ENCODE measurements around the gene NFIL3. TPM values are rescaled to one million over a fixed set of nuclear protein-coding genes. Genes with fewer than 3 reads are reported as not detected.
"Not testable (repeated sequence)": the region's sequence is repeated elsewhere in the genome, so short reads cannot be mapped to it uniquely, and the experiment has no call there.

NFIL3 gene
- polyA plus RNA-seq, 1 of the 3 experiments (the other 2 are of a cell fraction): 9.3 TPM

DNA sequence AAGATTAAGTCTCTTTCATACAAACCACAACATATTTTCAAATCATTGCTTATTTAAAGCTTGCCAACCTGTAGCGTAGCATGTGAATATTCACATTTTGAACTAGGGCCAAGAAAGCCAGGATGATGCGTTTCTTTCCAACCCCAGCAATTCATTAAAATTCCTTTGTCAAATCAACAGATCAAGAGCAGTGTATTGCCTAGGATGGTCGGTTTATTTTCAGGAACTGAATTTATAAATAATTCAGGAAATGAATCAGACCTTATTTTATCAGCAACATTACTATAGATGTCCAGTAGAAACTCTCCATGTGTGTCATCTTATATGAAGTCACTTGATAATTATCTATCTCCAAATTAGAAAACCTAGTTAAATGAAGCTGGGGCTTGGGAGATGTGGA is 48.7 kb downstream of the NFIL3 start (continued):
- TF ChIP-seq, protein P1, sequence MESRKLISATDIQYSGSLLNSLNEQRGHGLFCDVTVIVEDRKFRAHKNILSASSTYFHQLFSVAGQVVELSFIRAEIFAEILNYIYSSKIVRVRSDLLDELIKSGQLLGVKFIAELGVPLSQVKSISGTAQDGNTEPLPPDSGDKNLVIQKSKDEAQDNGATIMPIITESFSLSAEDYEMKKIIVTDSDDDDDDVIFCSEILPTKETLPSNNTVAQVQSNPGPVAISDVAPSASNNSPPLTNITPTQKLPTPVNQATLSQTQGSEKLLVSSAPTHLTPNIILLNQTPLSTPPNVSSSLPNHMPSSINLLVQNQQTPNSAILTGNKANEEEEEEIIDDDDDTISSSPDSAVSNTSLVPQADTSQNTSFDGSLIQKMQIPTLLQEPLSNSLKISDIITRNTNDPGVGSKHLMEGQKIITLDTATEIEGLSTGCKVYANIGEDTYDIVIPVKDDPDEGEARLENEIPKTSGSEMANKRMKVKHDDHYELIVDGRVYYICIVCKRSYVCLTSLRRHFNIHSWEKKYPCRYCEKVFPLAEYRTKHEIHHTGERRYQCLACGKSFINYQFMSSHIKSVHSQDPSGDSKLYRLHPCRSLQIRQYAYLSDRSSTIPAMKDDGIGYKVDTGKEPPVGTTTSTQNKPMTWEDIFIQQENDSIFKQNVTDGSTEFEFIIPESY (IDR thresholded peaks at IDR 0.05; ENCODE audit: borderline replicate concordance, low read depth): 0 out of 2 replicates have a peak, but pooled peaks have one; percentile 25
- TF ChIP-seq RAD21 (IDR thresholded peaks at IDR 0.05; ENCODE audit: low read length): no peak
- TF ChIP-seq, protein P2, sequence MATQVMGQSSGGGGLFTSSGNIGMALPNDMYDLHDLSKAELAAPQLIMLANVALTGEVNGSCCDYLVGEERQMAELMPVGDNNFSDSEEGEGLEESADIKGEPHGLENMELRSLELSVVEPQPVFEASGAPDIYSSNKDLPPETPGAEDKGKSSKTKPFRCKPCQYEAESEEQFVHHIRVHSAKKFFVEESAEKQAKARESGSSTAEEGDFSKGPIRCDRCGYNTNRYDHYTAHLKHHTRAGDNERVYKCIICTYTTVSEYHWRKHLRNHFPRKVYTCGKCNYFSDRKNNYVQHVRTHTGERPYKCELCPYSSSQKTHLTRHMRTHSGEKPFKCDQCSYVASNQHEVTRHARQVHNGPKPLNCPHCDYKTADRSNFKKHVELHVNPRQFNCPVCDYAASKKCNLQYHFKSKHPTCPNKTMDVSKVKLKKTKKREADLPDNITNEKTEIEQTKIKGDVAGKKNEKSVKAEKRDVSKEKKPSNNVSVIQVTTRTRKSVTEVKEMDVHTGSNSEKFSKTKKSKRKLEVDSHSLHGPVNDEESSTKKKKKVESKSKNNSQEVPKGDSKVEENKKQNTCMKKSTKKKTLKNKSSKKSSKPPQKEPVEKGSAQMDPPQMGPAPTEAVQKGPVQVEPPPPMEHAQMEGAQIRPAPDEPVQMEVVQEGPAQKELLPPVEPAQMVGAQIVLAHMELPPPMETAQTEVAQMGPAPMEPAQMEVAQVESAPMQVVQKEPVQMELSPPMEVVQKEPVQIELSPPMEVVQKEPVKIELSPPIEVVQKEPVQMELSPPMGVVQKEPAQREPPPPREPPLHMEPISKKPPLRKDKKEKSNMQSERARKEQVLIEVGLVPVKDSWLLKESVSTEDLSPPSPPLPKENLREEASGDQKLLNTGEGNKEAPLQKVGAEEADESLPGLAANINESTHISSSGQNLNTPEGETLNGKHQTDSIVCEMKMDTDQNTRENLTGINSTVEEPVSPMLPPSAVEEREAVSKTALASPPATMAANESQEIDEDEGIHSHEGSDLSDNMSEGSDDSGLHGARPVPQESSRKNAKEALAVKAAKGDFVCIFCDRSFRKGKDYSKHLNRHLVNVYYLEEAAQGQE (IDR thresholded peaks at IDR 0.05; ENCODE audit: low read depth, low read length): no peak
- no peak for TF ChIP-seq FOXM1 (IDR thresholded peaks at IDR 0.05; ENCODE audit: low read depth)

DNA sequence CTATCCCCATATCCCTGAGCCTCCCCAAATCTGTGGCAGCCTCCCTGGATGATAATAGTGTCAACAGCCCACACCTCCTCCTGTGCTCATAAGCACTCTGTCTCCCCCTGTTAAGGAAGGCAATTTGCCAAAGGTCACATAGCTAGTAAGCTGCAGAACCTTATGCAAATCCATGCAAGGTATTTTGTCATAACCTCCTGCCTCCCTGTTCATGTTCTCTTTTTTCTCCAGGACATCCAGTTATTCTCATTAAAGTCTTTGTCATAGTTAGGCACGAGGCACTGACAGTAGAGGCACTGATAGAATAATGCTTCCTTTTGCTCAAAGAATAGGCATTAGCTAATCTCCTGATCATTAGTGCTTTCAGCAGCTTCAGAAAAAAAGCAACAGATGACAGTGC is 51.7 kb downstream of the NFIL3 start:
- CTCF ChIA-PET: no interaction called here
- Histone ChIP-seq H3K4me2 (no peak overlapping the region), H4K20me1 (ENCODE audit: insufficient read depth) (no peaks in the 10 kb centered on the region), H3F3A (replicated peaks; ENCODE audit: insufficient read depth) (peaks cover 13% of the 10 kb centered on the region), H3K9me2 (no peaks in the 10 kb centered on the region), H2AFZ (ENCODE audit: low read depth) (no peak overlapping the region), H3K79me2 (ENCODE audit: insufficient read depth) (no peaks in the 10 kb centered on the region), H3K27me3 (ENCODE audit: insufficient read depth) (no peaks in the 10 kb centered on the region), H3K9me3 (no peaks in the 10 kb centered on the region), H3K27ac (ENCODE audit: low read depth in 2 of 2, low read length in 1 of 2) (no peak overlapping the region), H3K9ac (no peak overlapping the region), H3K4me1 (ENCODE audit: control insufficient read depth in 1 of 2, insufficient read depth in 2 of 2, low read depth in 1 of 2, low read length in 1 of 2) (peaks cover 0 to 3% of the 10 kb centered on the region in 2 experiments; a peak in 1 of 4 replicates), H3K4me3 (ENCODE audit: low read depth in 2 of 2, low read length in 1 of 2) (no peak overlapping the region), H3K36me3 (replicated peaks in 1 of 2; ENCODE audit: control insufficient read depth in 1 of 2, insufficient read depth in 2 of 2, low read length in 1 of 2) (no peaks in the 10 kb centered on the region)
- DNase-seq: no peak
- 64% methylated on average over 1 of the region's 1 CpG for WGBS (ENCODE audit: low lambda C conversion rate)
- POLR2A ChIA-PET: no interaction called here
- TF ChIP-seq RFX5 (IDR thresholded peaks at IDR 0.05; ENCODE audit: low read length) (peak; percentile 81), RAD21 (IDR thresholded peaks at IDR 0.05; ENCODE audit: low read length) (no peak)

DNA sequence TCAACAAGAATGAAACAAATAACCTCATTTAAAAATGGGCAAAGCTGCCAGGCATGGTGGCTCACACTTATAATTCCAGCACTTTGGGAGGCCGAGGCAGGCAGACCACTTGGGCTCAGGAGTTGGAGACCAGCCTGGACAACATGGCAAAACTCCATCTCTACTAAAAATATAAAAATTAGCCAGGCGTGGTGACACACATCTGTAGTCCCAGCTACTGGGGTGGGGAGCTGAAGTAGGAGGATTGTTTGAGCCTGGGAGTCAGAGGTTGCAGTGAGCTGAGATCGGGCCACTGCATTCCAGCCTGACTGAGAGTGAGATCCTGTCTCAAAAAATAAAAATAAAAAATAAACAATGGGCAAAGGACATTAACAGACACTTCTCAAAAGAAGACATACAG is 53.6 kb downstream of the NFIL3 start:
- H3K79me2 ChIP-seq (ENCODE audit: insufficient read depth); POLR2A ChIA-PET; DNase-seq; H3K9ac ChIP-seq; H3K36me3 ChIP-seq (replicated peaks in 1 of 2; ENCODE audit: control insufficient read depth in 1 of 2, insufficient read depth in 2 of 2, low read length in 1 of 2); H3F3A ChIP-seq (replicated peaks; ENCODE audit: insufficient read depth); H3K9me3 ChIP-seq; H4K20me1 ChIP-seq (ENCODE audit: insufficient read depth); H3K9me2 ChIP-seq; H3K4me3 ChIP-seq (ENCODE audit: low read depth in 2 of 2, low read length in 1 of 2); H3K27ac ChIP-seq (ENCODE audit: low read depth in 2 of 2, low read length in 1 of 2); H3K27me3 ChIP-seq (ENCODE audit: insufficient read depth); H2AFZ ChIP-seq (ENCODE audit: low read depth); CTCF ChIA-PET; H3K4me1 ChIP-seq (ENCODE audit: control insufficient read depth in 1 of 2, insufficient read depth in 2 of 2, low read depth in 1 of 2, low read length in 1 of 2); H3K4me2 ChIP-seq: not testable (repeated sequence)
- WGBS (ENCODE audit: low lambda C conversion rate): 84% methylated on average over 3 of the region's 3 CpGs

Data from SK-N-SH (cell line).